Measurements from ENCODE around the gene GPC6. TPM values are rescaled to one million over a fixed set of nuclear protein-coding genes. Genes with fewer than 3 reads are reported as not detected.

The GPC6 gene
- polyA plus RNA-seq, 2 of the 4 experiments (the other 2 are of a cell fraction): 8.0 to 14.4 TPM

- 64% methylated on average over 2 of the region's 2 CpGs for WGBS (ENCODE audit: missing lambda C conversion rate)
- ChIA-PET CTCF (no interaction called here), POLR2A (no interaction called here)
- Histone ChIP-seq H3K27ac (no peak overlapping the region), H3K4me3 (no peak overlapping the region), H3K9me3 (no peaks in the 10 kb centered on the region), H3K4me2 (no peak overlapping the region), H3K4me1 (no peaks in the 10 kb centered on the region)
- TF ChIP-seq HEYL (CRISPR knock-in tag; IDR thresholded peaks at IDR 0.05): no peak
- TF ChIP-seq USF2 (IDR thresholded peaks at IDR 0.05): no peak
- TF ChIP-seq ESRRA (IDR thresholded peaks at IDR 0.05; ENCODE audit: borderline replicate concordance, low read length): no peak
- TF ChIP-seq MAFK (IDR thresholded peaks at IDR 0.05; ENCODE audit: partially characterized antibody): no peak
- no peak for TF ChIP-seq RCOR1 (IDR thresholded peaks at IDR 0.05; ENCODE audit: low read depth, low read length)
- TF ChIP-seq PHF8 (IDR thresholded peaks at IDR 0.05; ENCODE audit: borderline replicate concordance, low read depth): no peak
- TF ChIP-seq POLR2A (IDR thresholded peaks at IDR 0.05; ENCODE audit: low read length): no peak
- TF ChIP-seq EP300 (IDR thresholded peaks at IDR 0.05): no peak
- TF ChIP-seq MAX (IDR thresholded peaks at IDR 0.05): no peak
- no peak for TF ChIP-seq HDAC2 (IDR thresholded peaks at IDR 0.05)
- TF ChIP-seq RFX5 (IDR thresholded peaks at IDR 0.05): no peak
- TF ChIP-seq KDM5A (IDR thresholded peaks at IDR 0.05): no peak
- TF ChIP-seq ZNF302 (CRISPR knock-in tag; IDR thresholded peaks at IDR 0.05): no peak
- TF ChIP-seq HOXB13 (CRISPR knock-in tag; IDR thresholded peaks at IDR 0.05; ENCODE audit: low read depth): no peak
- no peak for TF ChIP-seq HOXB5 (CRISPR knock-in tag; IDR thresholded peaks at IDR 0.05)
- TF ChIP-seq GATA3 (IDR thresholded peaks at IDR 0.05; ENCODE audit: borderline replicate concordance): no peak
- TF ChIP-seq REST (IDR thresholded peaks at IDR 0.05): no peak
- no peak for TF ChIP-seq PBX3 (IDR thresholded peaks at IDR 0.05)
- TF ChIP-seq ZSCAN20 (CRISPR knock-in tag; IDR thresholded peaks at IDR 0.05): no peak
- TF ChIP-seq JUNB (IDR thresholded peaks at IDR 0.05): no peak
- ATAC-seq (no peak), DNase-seq (ENCODE audit: low read depth in 1 of 2, low spot score in 1 of 2) (no peak), FAIRE-seq (no peak)
These were observed 991.9 kb downstream of the GPC6 start for GRCh38 chr13:94218537-94218936.

- POLR2A ChIA-PET: no interaction called here
- DNase-seq (ENCODE audit: low read depth in 1 of 2, low spot score in 1 of 2): no peak
- no peak for FAIRE-seq
- TF ChIP-seq CBX8 (IDR thresholded peaks at IDR 0.05) (no peak), CBX2 (IDR thresholded peaks at IDR 0.05; ENCODE audit: borderline replicate concordance, low read depth) (no peak), CTCF (IDR thresholded peaks at IDR 0.05) (no peak), HMGXB4 (CRISPR knock-in tag; IDR thresholded peaks at IDR 0.05; ENCODE audit: borderline replicate concordance) (no peak), FOSB (CRISPR knock-in tag; IDR thresholded peaks at IDR 0.05) (no peak), CHD4 (IDR thresholded peaks at IDR 0.05; ENCODE audit: borderline replicate concordance) (no peak), MAFK (IDR thresholded peaks at IDR 0.05; ENCODE audit: partially characterized antibody) (no peak), EHMT2 (IDR thresholded peaks at IDR 0.05; ENCODE audit: low read depth) (no peak), MAZ (IDR thresholded peaks at IDR 0.05; ENCODE audit: borderline replicate concordance, low read depth, low read length) (no peak), GATA3 (IDR thresholded peaks at IDR 0.05; ENCODE audit: borderline replicate concordance) (no peak), MAX (IDR thresholded peaks at IDR 0.05) (no peak), SREBF2 (IDR thresholded peaks at IDR 0.05) (no peak), KDM5A (IDR thresholded peaks at IDR 0.05) (no peak), SMC3 (IDR thresholded peaks at IDR 0.05) (no peak)
- H3K4me3 ChIP-seq: no peak overlapping the region
- CTCF ChIA-PET: no interaction called here
- no peaks in the 10 kb centered on the region for H3K9me3 ChIP-seq
- no peak overlapping the region for H3K4me2 ChIP-seq
- ATAC-seq: no peak
- 45% methylated on average over 3 of the region's 3 CpGs for WGBS (ENCODE audit: missing lambda C conversion rate)
- H3K27ac ChIP-seq: no peak overlapping the region
- H3K4me1 ChIP-seq: no peaks in the 10 kb centered on the region
These were observed 992.3 kb downstream of the GPC6 start for GRCh38 chr13:94218951-94219350.

Data from A549 (cell line).